ENCODE measurements around the gene RAB27B. TPM values are rescaled to one million over a fixed set of nuclear protein-coding genes. Genes with fewer than 3 reads are reported as not detected.
A peak's percentile ranks its signal among the peaks of the same experiment; 100 is the strongest.

RAB27B gene
- polyA plus RNA-seq, 1 experiment, result 1.9 TPM

DNA sequence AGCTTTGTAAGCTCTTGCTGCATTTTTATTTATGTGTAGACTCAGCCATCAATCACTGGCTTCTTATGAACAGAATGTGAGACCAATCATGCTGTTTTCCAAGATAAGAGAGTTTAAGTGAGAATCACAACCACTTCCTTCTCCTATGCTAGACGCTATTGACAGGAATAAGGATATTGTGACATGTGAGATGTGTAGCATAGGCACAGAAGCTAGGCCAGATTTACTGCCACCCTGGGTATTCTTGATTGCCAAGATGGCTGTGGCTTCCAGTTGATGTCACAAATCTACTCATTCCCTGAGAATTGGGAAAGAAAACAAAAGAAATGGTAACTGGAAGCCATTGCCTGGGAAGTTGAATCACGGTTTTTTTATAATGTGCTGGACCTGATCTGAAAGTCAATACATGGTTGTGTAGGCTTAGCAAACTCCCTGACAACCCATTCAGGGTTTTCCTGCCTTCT is 49.9 kb downstream of the RAB27B start:
- Histone ChIP-seq H3K4me3 (ENCODE audit: low read depth, low read length) (no peak overlapping the region), H3K27ac (ENCODE audit: low read depth, low read length) (no peak overlapping the region), H3K27me3 (ENCODE audit: control insufficient read depth, insufficient read depth, low read length) (no peaks in the 10 kb centered on the region), H3K9me3 (ENCODE audit: control insufficient read depth, insufficient read depth, low read length) (no peaks in the 10 kb centered on the region)
- no peak for TF ChIP-seq CTCF (IDR thresholded peaks at IDR 0.05; ENCODE audit: low read depth, low read length)
- ChIA-PET POLR2A (no interaction called here), CTCF (no interaction called here)
- no peak for DNase-seq (ENCODE audit: low read depth, low spot score)

GRCh38 chr18:54878659-54879358 is 50.5 kb downstream of the RAB27B start:
- TF ChIP-seq CTCF (IDR thresholded peaks at IDR 0.05; ENCODE audit: low read depth, low read length), result no peak
- Histone ChIP-seq H3K9me3 (ENCODE audit: control insufficient read depth, insufficient read depth, low read length) (no peaks in the 10 kb centered on the region), H3K27me3 (ENCODE audit: control insufficient read depth, insufficient read depth, low read length) (no peaks in the 10 kb centered on the region), H3K27ac (ENCODE audit: low read depth, low read length) (no peak overlapping the region), H3K4me3 (ENCODE audit: low read depth, low read length) (no peak overlapping the region)
- ChIA-PET CTCF (no interaction called here), POLR2A (no interaction called here)
- DNase-seq (ENCODE audit: low read depth, low spot score), result no peak

DNA sequence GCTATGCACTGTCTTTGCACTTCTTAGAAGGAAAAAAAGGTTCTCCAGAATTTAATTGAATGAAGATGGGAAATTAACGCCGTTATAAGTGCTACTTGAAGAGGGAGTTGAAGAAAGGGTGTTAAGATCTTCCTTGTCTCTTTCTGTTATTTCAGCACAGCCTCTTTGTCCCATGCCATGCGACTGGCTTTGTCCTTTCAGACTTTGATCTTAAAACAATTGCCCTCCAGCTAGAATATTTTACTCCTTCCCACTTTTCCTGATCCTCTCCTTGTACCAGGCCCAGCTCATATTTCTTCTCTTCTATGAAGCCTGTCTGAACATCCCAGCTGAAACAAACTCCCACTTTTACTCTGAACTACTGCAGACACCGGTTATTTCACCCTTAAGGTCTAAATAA is 51.4 kb downstream of the RAB27B start:
- H3K4me3 ChIP-seq (ENCODE audit: low read depth, low read length), result no peak overlapping the region
- H3K9me3 ChIP-seq (ENCODE audit: control insufficient read depth, insufficient read depth, low read length), result no peaks in the 10 kb centered on the region
- no peak overlapping the region for H3K27ac ChIP-seq (ENCODE audit: low read depth, low read length)
- H3K27me3 ChIP-seq (ENCODE audit: control insufficient read depth, insufficient read depth, low read length), result no peaks in the 10 kb centered on the region
- TF ChIP-seq CTCF (IDR thresholded peaks at IDR 0.05; ENCODE audit: low read depth, low read length), result no peak
- ChIA-PET CTCF (no interaction called here), POLR2A (no interaction called here)
- DNase-seq (ENCODE audit: low read depth, low spot score), result no peak

DNA sequence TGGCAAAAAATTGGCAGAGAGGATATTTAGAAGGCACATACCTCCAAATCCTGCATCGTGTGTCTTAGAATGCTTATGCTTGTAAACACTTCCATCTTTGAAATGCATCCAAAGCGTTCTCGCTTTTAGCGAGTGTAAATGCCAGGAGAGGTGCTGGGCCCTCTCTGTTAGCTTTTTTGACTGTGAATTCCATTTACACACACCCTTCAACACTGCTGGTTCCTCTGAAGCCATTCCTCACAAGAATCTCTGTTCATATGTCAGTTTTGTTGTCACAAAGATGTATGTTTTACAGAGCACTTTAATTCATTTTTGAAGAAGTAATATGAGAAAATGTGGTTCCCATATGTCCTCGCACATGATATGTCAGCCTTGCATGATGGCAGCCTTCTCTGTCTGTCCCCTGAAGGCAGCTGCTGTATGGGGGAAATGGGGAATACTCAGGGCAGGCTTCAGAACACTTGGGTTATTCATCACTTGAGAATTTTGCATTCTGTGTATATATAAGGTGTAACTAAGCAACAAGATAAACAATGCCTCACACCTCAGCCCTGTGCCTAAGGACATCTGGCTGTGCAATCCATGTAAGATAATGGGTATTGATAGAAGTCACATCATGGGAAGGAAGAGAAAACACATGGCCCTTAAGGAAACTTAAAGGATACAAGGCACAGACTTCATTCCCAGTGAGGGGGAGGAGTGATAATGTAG is 52.3 kb downstream of the RAB27B start:
- ChIA-PET CTCF (interaction anchor here (0.7 kb wide), 1 partner anchor 102 kb away, joined by 3 read pairs; no protein-coding TSS in a partner anchor), POLR2A (no interaction called here)
- Histone ChIP-seq H3K27ac (ENCODE audit: low read depth, low read length) (no peak overlapping the region), H3K4me3 (ENCODE audit: low read depth, low read length) (no peak overlapping the region), H3K9me3 (ENCODE audit: control insufficient read depth, insufficient read depth, low read length) (no peaks in the 10 kb centered on the region), H3K27me3 (ENCODE audit: control insufficient read depth, insufficient read depth, low read length) (no peaks in the 10 kb centered on the region)
- peak; percentile 46 for DNase-seq (ENCODE audit: low read depth, low spot score)
- TF ChIP-seq CTCF (IDR thresholded peaks at IDR 0.05; ENCODE audit: low read depth, low read length), result no peak

GRCh38 chr18:54881229-54881768 is 53.0 kb downstream of the RAB27B start:
- CTCF ChIA-PET, result interaction anchor here (0.7 kb wide), 1 partner anchor 101 kb away, joined by 3 read pairs; no protein-coding TSS in a partner anchor
- Histone ChIP-seq H3K27ac (ENCODE audit: low read depth, low read length) (no peak overlapping the region), H3K27me3 (ENCODE audit: control insufficient read depth, insufficient read depth, low read length) (no peaks in the 10 kb centered on the region), H3K4me3 (ENCODE audit: low read depth, low read length) (no peak overlapping the region), H3K9me3 (ENCODE audit: control insufficient read depth, insufficient read depth, low read length) (no peaks in the 10 kb centered on the region)
- TF ChIP-seq CTCF (IDR thresholded peaks at IDR 0.05; ENCODE audit: low read depth, low read length), result no peak
- POLR2A ChIA-PET, result no interaction called here
- DNase-seq (ENCODE audit: low read depth, low spot score), result no peak

Data from AG04450 (cell line).